HG02763 (cell line): ENCODE results near the gene LY6G6C.
A peak's percentile ranks its signal among the peaks of the same experiment; 100 is the strongest.

Experiments
- ATAC-seq: cut with Tn5 transposase; IDR thresholded peaks from one replicate; pipeline ENCODE4 v1.9.1; 2021; ENCODE audit warnings: mild to moderate bottlenecking, moderate library complexity; ENCODE audit not compliant: unreplicated experiment

LY6G6C gene

GRCh38 chr6:31721351-31722020 is at the start of gene LY6G6C:
Gene LY6G6C (minus strand): TSS chr6:31721746. CDS start chr6:31721679, 67 bp downstream.
- no peak for ATAC-seq

GRCh38 chr6:31770860-31771259 is 49.3 kb upstream of the LY6G6C start:
- no peak for ATAC-seq

GRCh38 chr6:31769684-31770371 is 48.3 kb upstream of the LY6G6C start:
- ATAC-seq: peak; percentile 53

- ATAC-seq: no peak
Observed at GRCh38 chr6:31768363-31769257, 47.1 kb upstream of the LY6G6C start.

GRCh38 chr6:31767096-31767645 is 45.6 kb upstream of the LY6G6C start:
- no peak for ATAC-seq

- ATAC-seq: no peak
Observed at GRCh38 chr6:31765910-31766794, 44.6 kb upstream of the LY6G6C start.

GRCh38 chr6:31765559-31765909 is 44.0 kb upstream of the LY6G6C start:
- no peak for ATAC-seq

GRCh38 chr6:31764198-31764597 is 42.7 kb upstream of the LY6G6C start:
- no peak for ATAC-seq

- no peak for ATAC-seq
Observed at GRCh38 chr6:31763619-31763940, 42.0 kb upstream of the LY6G6C start.

GRCh38 chr6:31762878-31763618 is 41.5 kb upstream of the LY6G6C start:
- ATAC-seq: no peak

- no peak for ATAC-seq
Observed at GRCh38 chr6:31762356-31762755, 40.8 kb upstream of the LY6G6C start, which contains the start of gene SAPCD1. Gene SAPCD1 (plus strand): TSS chr6:31762656. CDS start chr6:31763055, 399 bp downstream.

GRCh38 chr6:31761343-31761742 is 39.8 kb upstream of the LY6G6C start:
- ATAC-seq: no peak

GRCh38 chr6:31760790-31761189 is 39.2 kb upstream of the LY6G6C start:
- no peak for ATAC-seq

- ATAC-seq: no peak
Observed at GRCh38 chr6:31758281-31758680, 36.7 kb upstream of the LY6G6C start.

- ATAC-seq: no peak
Observed at GRCh38 chr6:31752739-31753319, 31.3 kb upstream of the LY6G6C start.

- ATAC-seq: no peak
Observed at GRCh38 chr6:31750411-31751022, 29.0 kb upstream of the LY6G6C start.

GRCh38 chr6:31749301-31750036 is 27.9 kb upstream of the LY6G6C start:
- no peak for ATAC-seq

- ATAC-seq: no peak
Observed at GRCh38 chr6:31744422-31744821, 22.9 kb upstream of the LY6G6C start.
